Fibroblast of the aortic adventitia (primary cell): ENCODE data around the gene EFNA1. TPM values are rescaled to one million over a fixed set of nuclear protein-coding genes. Genes with fewer than 3 reads are reported as not detected.
"Not testable (repeated sequence)": the region's sequence is repeated elsewhere in the genome, so short reads cannot be mapped to it uniquely, and the experiment has no call there.

Experiments
- DNase-seq: peaks from one replicate; pipeline ENCODE4 v3.0.0-alpha.2; 2010; ENCODE audit warnings: low read depth
- H3K4me3 ChIP-seq: 2 replicates; pipeline ENCODE4 v1.5.1; 2011; ENCODE audit warnings: low read depth, mild to moderate bottlenecking, control low read depth, low read length, moderate library complexity
- total RNA-seq: library from RNA; depleted of rRNA; stranded (reverse); fragments of >200 nt; gene quantifications from 2 replicates; pipeline ENCODE4 v1.2.3, GENCODE V29; 2012; ENCODE audit warnings: low replicate concordance
- TF ChIP-seq, protein P1 (sequence below): IDR thresholded peaks from 2 replicates; pipeline ENCODE4 v1.5.1; 2011; ENCODE audit warnings: mild to moderate bottlenecking, low read length, control low read depth, inconsistent platforms; ENCODE audit not compliant: insufficient read depth

Gene EFNA1
- total RNA-seq, 1 donor = 0.54 TPM

GRCh38 chr1:155145491-155145890 lies 17.8 kb downstream of the EFNA1 start:
- DNase-seq = no peak
- TF ChIP-seq, protein P1, sequence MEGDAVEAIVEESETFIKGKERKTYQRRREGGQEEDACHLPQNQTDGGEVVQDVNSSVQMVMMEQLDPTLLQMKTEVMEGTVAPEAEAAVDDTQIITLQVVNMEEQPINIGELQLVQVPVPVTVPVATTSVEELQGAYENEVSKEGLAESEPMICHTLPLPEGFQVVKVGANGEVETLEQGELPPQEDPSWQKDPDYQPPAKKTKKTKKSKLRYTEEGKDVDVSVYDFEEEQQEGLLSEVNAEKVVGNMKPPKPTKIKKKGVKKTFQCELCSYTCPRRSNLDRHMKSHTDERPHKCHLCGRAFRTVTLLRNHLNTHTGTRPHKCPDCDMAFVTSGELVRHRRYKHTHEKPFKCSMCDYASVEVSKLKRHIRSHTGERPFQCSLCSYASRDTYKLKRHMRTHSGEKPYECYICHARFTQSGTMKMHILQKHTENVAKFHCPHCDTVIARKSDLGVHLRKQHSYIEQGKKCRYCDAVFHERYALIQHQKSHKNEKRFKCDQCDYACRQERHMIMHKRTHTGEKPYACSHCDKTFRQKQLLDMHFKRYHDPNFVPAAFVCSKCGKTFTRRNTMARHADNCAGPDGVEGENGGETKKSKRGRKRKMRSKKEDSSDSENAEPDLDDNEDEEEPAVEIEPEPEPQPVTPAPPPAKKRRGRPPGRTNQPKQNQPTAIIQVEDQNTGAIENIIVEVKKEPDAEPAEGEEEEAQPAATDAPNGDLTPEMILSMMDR = peak; percentile 7
- no peak overlapping the region for H3K4me3 ChIP-seq

GRCh38 chr1:155155996-155156643 lies 28.4 kb downstream of the EFNA1 start:
- DNase-seq, H3K4me3 ChIP-seq: not testable (repeated sequence)

- no peak for DNase-seq
- H3K4me3 ChIP-seq = no peak overlapping the region
- TF ChIP-seq, protein P1 = no peak
Measured at GRCh38 chr1:155158991-155159390, 31.3 kb downstream of the EFNA1 start.

DNA sequence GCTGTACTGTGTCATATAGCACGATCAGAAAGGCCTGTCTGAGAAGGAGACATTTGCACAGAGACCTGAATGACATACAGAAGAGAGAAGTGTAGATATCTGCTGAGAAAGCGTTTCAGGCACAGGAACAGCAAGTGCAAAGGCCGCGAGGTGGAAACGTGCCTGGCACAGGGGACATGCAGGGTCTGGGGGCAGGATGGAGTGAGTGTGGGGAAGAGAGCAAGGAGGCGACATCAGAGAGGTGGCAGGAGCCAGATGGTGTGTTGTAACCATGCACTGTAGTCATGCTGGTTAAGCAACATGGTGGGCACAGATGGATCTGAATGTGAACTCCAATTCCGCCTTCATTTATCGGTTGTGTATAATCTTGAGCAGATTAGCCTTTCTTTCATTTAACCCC lies 32.5 kb downstream of the EFNA1 start:
- DNase-seq = no peak
- TF ChIP-seq, protein P1 = no peak
- no peak overlapping the region for H3K4me3 ChIP-seq

GRCh38 chr1:155162631-155163030 lies 35.0 kb downstream of the EFNA1 start:
- DNase-seq, H3K4me3 ChIP-seq: not testable (repeated sequence)

- not testable (repeated sequence) for DNase-seq, H3K4me3 ChIP-seq
Measured at GRCh38 chr1:155163785-155164184, 36.1 kb downstream of the EFNA1 start.

- H3K4me3 ChIP-seq, DNase-seq: not testable (repeated sequence)
Measured at GRCh38 chr1:155164625-155165024, 36.9 kb downstream of the EFNA1 start.

DNA sequence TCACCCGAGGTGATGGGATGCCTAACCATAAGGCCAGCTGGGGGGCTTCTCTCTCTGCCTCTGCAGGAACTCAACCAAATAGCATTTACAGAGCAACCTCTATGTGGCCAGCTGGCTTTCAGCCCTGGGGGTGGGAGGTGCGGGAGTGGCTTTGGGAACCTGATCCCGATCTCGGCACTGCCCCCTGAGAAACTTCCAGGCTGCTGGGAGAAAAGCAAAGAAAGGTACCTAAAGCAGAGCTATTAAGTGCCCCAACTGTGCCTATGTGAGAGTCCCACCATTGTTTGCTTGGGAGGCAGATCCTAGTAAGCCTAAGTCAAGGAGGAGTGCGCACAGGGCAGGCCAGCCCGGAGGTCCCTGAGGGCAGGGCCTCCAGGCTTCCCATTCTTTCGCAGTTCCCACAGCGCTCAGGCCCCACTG lies 38.4 kb downstream of the EFNA1 start:
- TF ChIP-seq, protein P1 = no peak
- no peak overlapping the region for H3K4me3 ChIP-seq
- no peak for DNase-seq

DNA sequence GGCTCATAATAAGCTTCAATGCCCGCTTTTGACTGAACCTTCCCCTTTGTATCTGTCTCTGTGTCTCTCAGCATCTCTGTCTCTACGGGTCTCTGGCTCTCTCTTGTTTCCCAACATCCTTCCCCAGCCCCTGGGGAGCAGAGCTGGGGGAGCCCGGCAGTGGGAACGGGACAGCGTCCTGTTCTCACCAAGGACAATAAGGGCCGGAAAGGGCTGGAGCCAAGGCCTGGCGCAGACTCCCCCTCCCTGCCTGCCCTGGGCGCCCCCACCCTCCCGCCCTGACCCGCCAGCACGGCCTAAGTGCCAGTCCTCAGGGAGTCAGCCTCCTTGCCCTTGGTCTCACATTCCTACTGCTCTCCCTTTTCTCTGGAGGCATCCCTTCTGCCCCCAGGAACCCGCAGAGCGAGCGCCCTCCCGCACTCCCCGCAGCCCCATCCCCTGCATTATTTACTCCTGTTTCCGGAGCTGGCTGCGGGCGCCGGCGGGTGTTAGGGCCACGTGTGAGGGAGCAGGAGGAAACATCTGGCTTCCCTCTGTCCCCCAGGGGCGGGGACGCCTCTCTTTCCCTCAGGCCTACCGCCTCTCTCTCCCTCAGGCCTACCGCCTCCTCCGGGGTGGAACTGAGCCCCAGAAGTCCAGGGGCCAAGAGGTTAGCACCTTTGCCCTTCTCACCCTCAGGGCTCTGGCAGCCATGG lies 38.9 kb downstream of the EFNA1 start:
- no peak overlapping the region for H3K4me3 ChIP-seq
- TF ChIP-seq, protein P1 = no peak
- DNase-seq = no peak
